ENCODE data around the gene PYGO2. TPM values are rescaled to one million over a fixed set of nuclear protein-coding genes. Genes with fewer than 3 reads are reported as not detected.

The PYGO2 gene
- total and polyA plus RNA-seq, 3 donors from 2014 or later, result 31.0 to 34.9 (median 33.2) TPM

DNA sequence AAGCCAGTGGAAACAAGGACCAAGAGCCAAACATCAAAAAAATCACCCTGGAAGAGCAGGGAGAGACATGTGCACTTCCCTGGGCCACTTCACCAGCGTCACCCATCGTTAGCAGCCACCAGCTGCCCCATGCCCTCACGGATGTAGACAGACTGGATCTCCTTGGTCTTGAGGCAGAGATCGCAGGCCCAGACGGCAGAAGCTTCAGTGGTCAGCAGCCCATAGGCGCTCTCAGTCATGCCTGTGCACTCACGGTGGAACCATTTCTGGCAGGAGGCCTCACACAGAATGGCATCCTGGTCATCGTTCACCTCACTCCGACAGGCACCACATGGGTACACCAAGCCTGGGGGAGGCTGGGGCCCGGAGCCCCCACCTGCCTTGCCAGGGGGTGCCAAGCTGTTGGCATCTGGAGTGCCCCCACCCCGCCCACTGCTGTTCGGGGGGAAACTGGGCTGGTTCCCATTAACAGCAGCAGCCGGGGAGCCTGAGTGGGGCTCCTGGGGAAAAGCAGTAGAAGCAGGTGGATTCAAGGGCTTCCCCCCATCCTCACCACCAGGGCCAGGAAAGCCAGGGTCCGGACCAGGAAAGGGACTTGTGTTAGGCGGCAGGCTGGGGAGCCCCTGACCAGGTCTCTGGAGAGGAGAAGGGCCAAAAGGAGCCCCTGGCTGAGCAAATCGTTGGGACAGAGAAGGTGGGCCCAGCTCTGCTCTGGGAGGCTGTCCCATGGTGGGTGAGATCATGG, 2.7 kb downstream of the PYGO2 start:
- H3K27ac ChIP-seq, result no peak overlapping the region
- no peak for TF ChIP-seq POLR2A (IDR thresholded peaks at IDR 0.05)
- TF ChIP-seq, protein P1, sequence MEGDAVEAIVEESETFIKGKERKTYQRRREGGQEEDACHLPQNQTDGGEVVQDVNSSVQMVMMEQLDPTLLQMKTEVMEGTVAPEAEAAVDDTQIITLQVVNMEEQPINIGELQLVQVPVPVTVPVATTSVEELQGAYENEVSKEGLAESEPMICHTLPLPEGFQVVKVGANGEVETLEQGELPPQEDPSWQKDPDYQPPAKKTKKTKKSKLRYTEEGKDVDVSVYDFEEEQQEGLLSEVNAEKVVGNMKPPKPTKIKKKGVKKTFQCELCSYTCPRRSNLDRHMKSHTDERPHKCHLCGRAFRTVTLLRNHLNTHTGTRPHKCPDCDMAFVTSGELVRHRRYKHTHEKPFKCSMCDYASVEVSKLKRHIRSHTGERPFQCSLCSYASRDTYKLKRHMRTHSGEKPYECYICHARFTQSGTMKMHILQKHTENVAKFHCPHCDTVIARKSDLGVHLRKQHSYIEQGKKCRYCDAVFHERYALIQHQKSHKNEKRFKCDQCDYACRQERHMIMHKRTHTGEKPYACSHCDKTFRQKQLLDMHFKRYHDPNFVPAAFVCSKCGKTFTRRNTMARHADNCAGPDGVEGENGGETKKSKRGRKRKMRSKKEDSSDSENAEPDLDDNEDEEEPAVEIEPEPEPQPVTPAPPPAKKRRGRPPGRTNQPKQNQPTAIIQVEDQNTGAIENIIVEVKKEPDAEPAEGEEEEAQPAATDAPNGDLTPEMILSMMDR (IDR thresholded peaks at IDR 0.05), result no peak
- no peak for DNase-seq
- WGBS, 2 donors, result 87 to 91% methylated on average over 11 to 16 of the region's 16 CpGs
- H3K27me3 ChIP-seq, result no peaks in the 10 kb centered on the region
- no peaks in the 10 kb centered on the region for H3K9me3 ChIP-seq
- no peaks in the 10 kb centered on the region for H3K36me3 ChIP-seq (ENCODE audit: low read depth, missing control alignments)
- H3K4me1 ChIP-seq, result peaks cover 42% of the 10 kb centered on the region
- H3K4me3 ChIP-seq, result no peak overlapping the region
- intact Hi-C loops (cut with DNase I; ENCODE audit: low total_unique reads), result no loop called here

DNA sequence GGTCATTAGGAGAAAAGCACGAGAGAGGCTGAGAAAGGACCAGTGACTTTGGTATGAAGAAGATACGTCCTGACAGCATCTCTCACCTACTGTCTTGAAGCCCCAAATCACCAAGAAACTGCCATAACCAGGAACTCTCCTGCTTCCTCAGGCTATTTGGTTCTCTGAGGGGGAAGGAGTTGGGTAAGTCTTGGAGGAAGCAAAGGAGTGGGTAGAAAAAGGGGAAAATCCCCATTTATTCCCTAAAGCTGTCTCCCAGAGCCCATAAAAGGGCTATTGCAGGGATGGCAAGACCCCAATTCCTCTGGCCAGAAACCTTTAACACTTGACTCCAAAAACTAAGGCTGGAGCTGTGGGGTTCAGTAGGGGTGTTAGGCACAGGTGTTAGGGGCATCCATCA, 3.5 kb downstream of the PYGO2 start:
- H3K27me3 ChIP-seq, result no peaks in the 10 kb centered on the region
- 60 to 73% methylated on average over 2 of the region's 2 CpGs for WGBS, 2 donors
- H3K4me1 ChIP-seq, result peaks cover 49% of the 10 kb centered on the region
- intact Hi-C loops (cut with DNase I; ENCODE audit: low total_unique reads), result no loop called here
- no peak overlapping the region for H3K27ac ChIP-seq
- no peaks in the 10 kb centered on the region for H3K9me3 ChIP-seq
- H3K4me3 ChIP-seq, result no peak overlapping the region
- H3K36me3 ChIP-seq (ENCODE audit: low read depth, missing control alignments), result no peaks in the 10 kb centered on the region
- no peak for DNase-seq
- no peak for TF ChIP-seq POLR2A (IDR thresholded peaks at IDR 0.05)
- TF ChIP-seq, protein P1 (IDR thresholded peaks at IDR 0.05), result no peak

DNA sequence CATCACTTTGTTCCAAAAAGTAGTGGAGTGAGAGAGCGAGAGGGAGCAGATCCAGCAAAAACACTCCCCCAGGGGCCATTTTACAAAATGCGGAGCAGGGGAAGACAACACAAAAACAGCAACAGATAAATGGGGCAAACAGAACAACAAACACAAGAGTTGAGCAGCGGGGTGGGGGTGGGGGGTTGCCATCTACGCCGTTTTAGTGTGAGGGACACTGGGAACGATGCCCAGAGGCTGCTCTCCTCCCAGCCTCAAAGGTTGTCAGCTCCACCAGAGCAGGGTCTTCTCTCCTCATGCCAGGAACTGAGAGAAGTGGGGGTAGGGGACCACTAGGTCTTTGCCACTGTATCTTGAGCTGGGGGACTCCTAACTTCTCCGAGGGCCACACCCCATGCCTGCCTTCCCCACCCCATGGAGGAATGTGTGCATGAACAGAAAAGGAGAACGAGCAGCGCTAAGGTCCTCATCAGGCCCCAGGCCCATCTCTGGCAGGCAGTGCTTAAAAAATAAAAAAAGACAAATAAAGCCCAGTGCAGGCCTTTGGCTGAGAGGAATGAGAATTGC, 4.4 kb downstream of the PYGO2 start:
- intact Hi-C loops (cut with DNase I; ENCODE audit: low total_unique reads), result no loop called here
- Histone ChIP-seq H3K27me3 (no peaks in the 10 kb centered on the region), H3K36me3 (ENCODE audit: low read depth, missing control alignments) (no peaks in the 10 kb centered on the region), H3K27ac (peak overlapping the region in 1 of 2 donors; percentile 66), H3K4me1 (peaks cover 51% of the 10 kb centered on the region), H3K4me3 (no peak overlapping the region), H3K9me3 (no peaks in the 10 kb centered on the region)
- TF ChIP-seq, protein P1 (IDR thresholded peaks at IDR 0.05), result no peak
- no peak for TF ChIP-seq POLR2A (IDR thresholded peaks at IDR 0.05)
- DNase-seq, result no peak
- WGBS, 2 donors, result 41 to 48% methylated on average over 6 to 9 of the region's 9 CpGs

DNA sequence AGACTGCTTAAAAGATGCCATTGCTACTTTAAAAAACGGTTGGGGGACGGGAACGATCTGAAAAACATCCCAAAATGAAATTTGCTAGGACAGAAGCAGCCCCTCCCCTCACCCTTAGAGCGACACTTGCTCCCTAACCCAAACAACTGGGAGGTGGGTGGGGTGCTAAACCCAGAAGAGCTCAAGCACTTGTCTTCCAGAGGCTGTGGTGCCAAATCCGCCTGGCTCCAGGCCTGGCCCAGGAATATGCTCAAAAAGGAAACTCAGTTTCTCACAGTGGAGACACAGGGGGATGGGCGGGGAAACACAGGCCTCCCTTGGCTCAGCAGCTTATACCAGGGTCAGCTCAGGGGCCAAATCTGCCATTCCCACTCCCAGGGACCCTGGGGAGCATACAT, 5.0 kb downstream of the PYGO2 start:
- intact Hi-C loops (cut with DNase I; ENCODE audit: low total_unique reads), result no loop called here
- peaks cover 54% of the 10 kb centered on the region for H3K4me1 ChIP-seq
- H3K36me3 ChIP-seq (ENCODE audit: low read depth, missing control alignments), result no peaks in the 10 kb centered on the region

More for the DNA sequence above, 5.0 kb downstream of the PYGO2 start:
- Histone ChIP-seq H3K9me3 (no peaks in the 10 kb centered on the region), H3K4me3 (peak overlapping the region; percentile 60 to 64), H3K27ac (peak overlapping the region; percentile 56 to 77), H3K27me3 (no peaks in the 10 kb centered on the region)
- WGBS, 2 donors, result 8 to 10% methylated on average over 6 of the region's 6 CpGs
- TF ChIP-seq, protein P1 (IDR thresholded peaks at IDR 0.05), result no peak
- no peak for TF ChIP-seq POLR2A (IDR thresholded peaks at IDR 0.05)
- DNase-seq, result peak; percentile 64

Measured in testis (tissue), 3 donors.